HepG2 (cell line): ENCODE results near the gene NME4. TPM values are rescaled to one million over a fixed set of nuclear protein-coding genes. Genes with fewer than 3 reads are reported as not detected.

Source experiments
- DMAP1 ChIP-seq: IDR thresholded peaks from 2 replicates; pipeline ENCODE4 v1.6.1; 2016
- KDM4B ChIP-seq: sonication (generic); formaldehyde crosslinking; IDR thresholded peaks from 2 replicates; pipeline ENCODE4 v1.4.0; 2020; ENCODE audit warnings: missing genetic modification reagents
- MED13 ChIP-seq: sonication (generic); formaldehyde crosslinking; IDR thresholded peaks from 2 replicates; pipeline ENCODE4 v1.5.0; 2020; ENCODE audit warnings: missing genetic modification reagents
- NFAT5 ChIP-seq: sonication (generic); formaldehyde crosslinking; IDR thresholded peaks from 2 replicates; pipeline ENCODE4 v1.4.0; 2020; ENCODE audit warnings: missing genetic modification reagents
- PBX2 ChIP-seq: IDR thresholded peaks from 2 replicates; pipeline ENCODE4 v1.6.1; 2016; ENCODE audit warnings: control low read depth
- POGK ChIP-seq: sonication (generic); formaldehyde crosslinking; conservative IDR thresholded peaks from 2 replicates; pipeline ENCODE4 v1.8.0; 2022; ENCODE audit warnings: mild to moderate bottlenecking, moderate library complexity, missing genetic modification reagents
- ZNF276 ChIP-seq: sonication (generic); formaldehyde crosslinking; IDR thresholded peaks from 2 replicates; pipeline ENCODE4 v1.4.0; 2020; ENCODE audit warnings: mild to moderate bottlenecking, low read depth, missing genetic modification reagents
- ZNF362 ChIP-seq: sonication (generic); formaldehyde crosslinking; IDR thresholded peaks from 2 replicates; pipeline ENCODE4 v1.4.0; 2020; ENCODE audit warnings: missing genetic modification reagents, mild to moderate bottlenecking, borderline replicate concordance
- ZNF367 ChIP-seq: sonication (generic); formaldehyde crosslinking; IDR thresholded peaks from 2 replicates; pipeline ENCODE4 v1.4.0; 2020; ENCODE audit warnings: missing genetic modification reagents, borderline replicate concordance
- ZNF616 ChIP-seq: sonication (generic); formaldehyde crosslinking; IDR thresholded peaks from 2 replicates; pipeline ENCODE4 v1.5.0; 2020; ENCODE audit warnings: low read depth, mild to moderate bottlenecking, missing genetic modification reagents
- ZXDC ChIP-seq: sonication (generic); formaldehyde crosslinking; IDR thresholded peaks from 2 replicates; pipeline ENCODE4 v1.5.0; 2020; ENCODE audit warnings: mild to moderate bottlenecking, missing genetic modification reagents
- polyA plus RNA-seq, 8 experiments: library from polyadenylated mRNA; depleted of rRNA in 3 of 8; stranded (reverse) in 7 of 8; unstranded in 1 of 8; fragments of >200 nt; fragmentation: Illumina TruSeq in 4 of 8; extraction: Trizol in 4 of 8; gene quantifications; 2 replicates each; pipeline versions ENCODE4 v1.2.1 to v1.2.3, GENCODE V29; 2011 to 2016; ENCODE audit warnings: low read depth in 4 of 8, missing spikeins in 1 of 8, mixed read lengths in 1 of 8; ENCODE audit not compliant: insufficient read depth in 1 of 8
- total RNA-seq, 5 experiments: library from RNA; depleted of rRNA; stranded (reverse); fragments of >200 nt; fragmentation: Illumina TruSeq; extraction: Trizol; gene quantifications; 2 replicates each; pipeline ENCODE4 v1.2.3, GENCODE V29; 2016; ENCODE audit warnings: low read depth in 1 of 5

The NME4 gene
- total and polyA plus RNA-seq, 2 of the 13 experiments (the other 11 are each of a cell fraction or from before 2014, with no cell fraction given): 121 to 263 TPM

GRCh38 chr16:363110-363765 is 33.8 kb upstream of the NME4 start (continued):
- TF ChIP-seq NFAT5 (CRISPR knock-in tag): no peak
- TF ChIP-seq DMAP1 (CRISPR knock-in tag): no peak
- TF ChIP-seq ZXDC: no peak
- no peak for TF ChIP-seq KDM4B (CRISPR knock-in tag)
- no peak for TF ChIP-seq PBX2 (CRISPR knock-in tag)
- no peak for TF ChIP-seq MED13
- TF ChIP-seq POGK: no peak
- no peak for TF ChIP-seq ZNF616 (CRISPR knock-in tag)
- no peak for TF ChIP-seq ZNF276 (CRISPR knock-in tag)
- TF ChIP-seq ZNF367 (CRISPR knock-in tag): no peak
- no peak for TF ChIP-seq ZNF362 (CRISPR knock-in tag)
